Activated CD8-positive, alpha-beta memory T cell treated with anti-CD3 and anti-CD28 coated beads for 1 hour (primary cell): ENCODE measurements around the gene TLL1.

ENCODE experiments used
- DNase-seq, 2 donors: peaks; one replicate each; pipeline ENCODE4 v3.0.0-alpha.2; 2020; ENCODE audit warnings: low read depth in 1 of 2; ENCODE audit errors: extremely low read depth in 1 of 2

The TLL1 gene

DNA sequence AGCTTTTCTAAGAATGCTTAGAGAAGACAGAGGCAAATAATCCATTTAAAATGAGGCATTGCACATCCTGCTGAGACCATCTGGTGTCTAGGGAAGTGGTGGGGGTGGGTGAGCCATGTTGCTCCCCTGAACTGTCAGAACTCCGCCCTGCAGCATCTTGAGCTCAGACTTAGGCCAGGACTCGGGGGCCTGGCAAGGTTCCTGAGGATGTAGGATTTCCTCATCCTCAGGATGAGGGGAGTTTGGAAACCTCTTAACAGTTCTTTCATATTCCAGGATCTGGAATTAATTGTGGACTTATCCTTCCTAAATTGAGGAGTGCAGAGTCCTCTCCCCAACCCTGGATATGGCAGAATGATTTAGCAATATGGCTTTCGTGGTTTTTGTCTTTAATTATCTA, 6.6 kb downstream of the TLL1 start:
- DNase-seq = no peak

DNA sequence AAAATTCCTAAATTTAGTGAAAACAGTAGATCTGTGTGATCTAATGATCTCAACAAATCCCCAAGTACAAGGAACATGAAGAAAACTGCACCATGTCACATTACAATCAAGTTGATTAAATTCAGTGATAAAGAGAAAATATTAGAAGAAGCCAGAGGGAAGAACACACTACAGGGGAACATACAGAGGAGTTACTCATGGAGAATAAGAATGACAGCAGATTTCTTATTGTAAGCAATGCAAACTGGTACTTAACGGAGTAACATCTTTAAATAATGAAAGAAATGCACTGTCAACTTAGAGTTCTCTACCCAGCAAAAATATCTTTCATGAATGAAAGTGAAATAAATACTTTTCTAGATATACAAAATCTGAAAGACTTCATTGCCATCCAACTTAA, 21.1 kb downstream of the TLL1 start:
- DNase-seq = no peak

- DNase-seq = no peak
Measured at GRCh38 chr4:165905405-165906027, 32.5 kb downstream of the TLL1 start.

- no peak for DNase-seq
Measured at GRCh38 chr4:165906272-165906671, 33.2 kb downstream of the TLL1 start.

DNA sequence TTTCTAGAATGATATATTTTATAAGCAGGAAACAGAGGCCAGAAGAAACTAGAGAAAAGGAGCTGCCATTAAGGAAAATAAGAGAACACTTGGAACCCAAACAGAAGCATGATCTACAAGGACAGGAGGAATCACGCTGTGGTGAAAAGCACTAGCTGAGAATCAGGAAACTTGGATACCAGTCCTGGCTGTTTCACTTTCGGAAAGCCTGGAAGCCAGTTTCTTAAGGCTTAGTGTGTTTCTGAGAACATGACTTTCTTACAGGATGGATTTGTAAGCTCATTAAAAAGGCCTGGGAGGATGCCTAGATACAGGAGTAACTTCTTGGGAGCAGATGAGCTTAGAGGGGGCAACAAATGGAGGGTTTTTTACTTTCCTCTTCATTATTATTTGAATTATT, 36.9 kb downstream of the TLL1 start:
- no peak for DNase-seq

- DNase-seq = no peak
Measured at GRCh38 chr4:165915215-165915614, 42.2 kb downstream of the TLL1 start.

- no peak for DNase-seq
Measured at GRCh38 chr4:165921546-165921945, 48.5 kb downstream of the TLL1 start.

- DNase-seq = no peak
Measured at GRCh38 chr4:165922747-165923146, 49.7 kb downstream of the TLL1 start.

GRCh38 chr4:165926307-165926706, 53.3 kb downstream of the TLL1 start:
- no peak for DNase-seq

DNA sequence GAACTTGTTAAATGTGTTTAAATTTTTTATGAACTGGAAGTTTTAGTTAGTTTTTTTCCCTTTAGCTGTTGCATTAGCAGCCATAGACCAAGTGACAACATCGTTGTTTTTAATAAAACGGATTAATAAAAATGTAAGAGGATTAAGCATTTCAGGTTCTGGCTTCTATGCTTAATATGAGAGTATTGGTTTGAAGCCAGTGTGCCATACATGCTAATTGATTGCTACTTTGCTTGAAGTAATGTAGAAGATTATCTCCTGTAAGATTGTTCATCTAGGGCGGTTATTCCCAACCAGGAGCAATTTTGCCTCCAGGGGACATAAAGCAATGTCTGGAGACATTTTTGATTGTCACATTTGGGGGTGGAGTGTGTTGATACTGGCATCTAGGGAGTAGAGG, 54.3 kb downstream of the TLL1 start:
- no peak for DNase-seq

DNA sequence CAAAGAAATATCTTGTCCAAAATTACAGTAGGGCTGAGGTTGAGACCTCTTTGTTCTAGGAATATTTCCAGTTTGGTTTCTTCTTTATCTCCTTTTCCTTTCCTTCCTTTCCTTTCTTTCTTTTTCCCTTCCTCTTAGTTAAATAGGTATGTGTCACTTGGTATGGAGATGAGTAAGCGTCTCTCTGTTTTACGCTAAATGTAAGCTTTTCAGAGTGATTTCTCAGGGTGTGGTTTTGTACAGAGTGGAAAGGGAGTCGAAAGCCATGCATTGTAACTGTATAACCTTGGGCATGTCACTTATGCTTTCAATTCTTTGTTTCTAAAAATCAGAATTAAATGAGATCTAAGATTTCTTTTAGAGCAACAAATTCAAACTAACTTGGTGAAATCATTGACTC, 54.8 kb downstream of the TLL1 start:
- DNase-seq = no peak

DNA sequence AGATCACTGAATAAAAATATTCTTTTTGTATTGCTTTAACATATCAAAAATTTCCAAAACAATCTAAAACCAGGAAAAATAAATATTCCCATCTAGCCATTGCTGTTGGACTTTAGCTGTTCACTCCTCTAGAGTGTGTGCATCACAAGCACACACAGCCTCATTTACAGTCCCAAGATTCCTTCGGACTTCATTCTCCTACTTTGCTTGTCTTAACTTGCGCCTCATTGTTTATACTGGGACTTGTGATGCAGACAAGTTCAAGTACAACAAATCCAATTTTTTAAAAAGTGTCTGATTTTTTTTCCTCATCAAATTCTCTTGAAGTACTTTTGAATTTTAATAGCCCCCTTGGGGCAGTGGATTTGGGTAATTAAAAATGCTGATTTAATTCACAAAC, 55.6 kb downstream of the TLL1 start:
- DNase-seq = no peak

- DNase-seq = no peak
Measured at GRCh38 chr4:165929662-165930061, 56.6 kb downstream of the TLL1 start.

- no peak for DNase-seq
Measured at GRCh38 chr4:165931741-165932140, 58.7 kb downstream of the TLL1 start.

- no peak for DNase-seq
Measured at GRCh38 chr4:165944900-165945299, 71.9 kb downstream of the TLL1 start.

DNA sequence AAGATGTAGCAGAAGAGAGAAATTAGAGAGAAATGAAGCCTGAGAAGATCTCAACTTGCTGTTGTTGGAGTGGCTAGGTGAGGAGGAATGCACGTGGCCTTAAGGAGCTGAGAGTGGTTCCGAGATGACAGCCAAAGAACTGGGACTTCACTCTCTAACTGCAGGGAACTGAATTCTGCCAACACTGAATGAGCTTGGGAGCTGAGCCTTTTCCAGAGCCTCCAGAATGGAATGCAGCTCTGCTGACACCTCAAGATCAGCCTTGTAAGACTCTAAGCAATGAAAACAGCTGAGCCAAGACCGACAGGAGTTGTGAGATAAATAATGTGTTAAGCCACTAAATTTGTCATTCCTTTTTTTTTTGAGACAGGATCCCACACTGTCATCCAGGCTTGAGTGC, 73.0 kb downstream of the TLL1 start:
- no peak for DNase-seq

DNA sequence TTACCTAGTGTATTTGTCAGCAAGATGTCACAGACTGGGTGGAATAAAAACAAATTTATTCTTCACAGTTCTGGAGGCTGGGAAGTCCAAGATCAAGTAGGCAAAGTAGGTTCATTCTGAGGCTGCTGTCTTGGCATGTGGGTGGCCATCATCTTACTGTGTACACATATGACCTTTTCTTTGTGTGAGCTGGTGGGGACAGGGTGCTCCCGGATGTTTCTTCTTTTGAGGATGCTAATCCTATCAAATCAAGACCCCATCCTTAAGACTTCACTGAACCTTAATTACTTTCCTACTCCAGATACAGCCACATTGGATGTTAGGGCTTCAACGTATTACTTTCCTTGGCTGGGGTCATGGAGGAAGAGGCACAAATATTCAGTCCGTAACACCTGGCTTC, 74.0 kb downstream of the TLL1 start:
- no peak for DNase-seq

DNA sequence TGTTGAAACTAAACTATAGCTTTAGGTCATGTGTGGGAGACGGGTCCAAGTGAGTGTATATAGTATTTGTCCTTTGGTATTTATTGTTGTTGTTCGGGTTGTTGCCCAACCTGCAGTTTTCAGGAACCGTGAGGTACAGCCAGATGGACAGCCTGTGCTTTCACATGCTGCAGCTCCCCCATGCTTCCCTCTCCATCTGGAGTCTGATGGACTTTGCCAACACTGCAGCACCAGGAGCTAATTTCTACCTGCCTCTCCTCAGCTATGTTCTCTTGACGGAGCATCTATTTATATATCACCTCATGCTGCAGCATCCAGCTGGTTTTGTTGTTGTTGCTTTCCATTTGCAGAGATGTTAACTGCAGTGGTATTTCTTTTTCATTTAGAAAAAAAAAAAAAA, 80.1 kb downstream of the TLL1 start:
- DNase-seq = no peak

DNA sequence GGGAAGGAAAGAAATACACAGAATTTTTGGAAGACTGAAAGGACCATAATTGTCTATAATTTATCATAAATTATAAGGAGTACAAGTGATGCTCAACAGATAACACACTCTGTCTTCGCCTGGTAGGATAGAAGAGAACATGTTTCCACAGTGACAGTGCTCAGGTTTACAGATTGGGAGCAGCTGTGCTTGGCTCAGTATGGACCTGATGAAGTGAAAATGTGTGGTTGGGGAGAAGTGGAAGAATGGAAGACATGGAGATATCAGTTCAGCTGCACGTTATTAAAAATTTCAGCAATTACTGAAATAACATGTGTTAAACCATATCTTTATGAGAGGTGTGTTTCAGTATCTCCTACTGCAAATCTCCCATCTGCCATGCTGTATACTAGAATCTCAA, 90.6 kb downstream of the TLL1 start:
- no peak for DNase-seq

DNA sequence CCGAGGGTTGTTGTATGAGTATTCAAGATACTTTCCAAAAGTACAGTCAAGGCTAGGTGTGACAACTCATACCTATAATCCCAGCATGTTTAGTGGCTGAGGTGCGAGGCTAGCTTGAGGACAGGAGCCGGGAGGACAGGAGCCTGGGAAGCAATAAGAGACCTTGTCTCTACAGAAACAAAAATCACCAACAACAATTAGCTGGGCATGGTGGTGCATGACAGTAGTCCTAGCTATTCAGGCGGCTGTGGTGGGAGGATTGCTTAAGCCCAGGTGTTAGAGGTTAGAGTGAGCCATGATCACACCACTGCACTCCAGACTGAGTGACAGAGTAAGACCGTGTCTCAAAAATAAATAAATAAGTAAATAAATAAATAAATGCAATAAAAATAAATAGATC, 91.6 kb downstream of the TLL1 start:
- no peak for DNase-seq

DNA sequence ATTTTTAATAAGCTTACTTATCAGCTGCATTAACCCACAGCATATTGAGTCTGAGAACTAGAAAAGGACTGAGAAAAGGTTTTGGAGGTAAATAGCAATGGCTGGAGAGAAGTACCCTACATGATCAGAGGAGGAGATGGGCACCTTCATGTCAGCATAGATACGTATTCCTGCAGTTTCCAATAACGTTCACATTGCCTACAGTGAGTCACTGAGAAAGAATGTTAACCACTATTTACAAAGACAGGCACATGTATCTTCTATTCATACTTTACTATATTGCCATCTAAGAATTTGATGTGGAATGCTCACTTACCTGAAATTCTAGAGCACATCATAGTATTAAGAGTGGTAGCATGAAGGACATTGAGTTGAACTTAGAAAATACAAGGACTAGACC, 92.5 kb downstream of the TLL1 start:
- no peak for DNase-seq

GRCh38 chr4:165966833-165967232, 93.8 kb downstream of the TLL1 start:
- DNase-seq = no peak

DNA sequence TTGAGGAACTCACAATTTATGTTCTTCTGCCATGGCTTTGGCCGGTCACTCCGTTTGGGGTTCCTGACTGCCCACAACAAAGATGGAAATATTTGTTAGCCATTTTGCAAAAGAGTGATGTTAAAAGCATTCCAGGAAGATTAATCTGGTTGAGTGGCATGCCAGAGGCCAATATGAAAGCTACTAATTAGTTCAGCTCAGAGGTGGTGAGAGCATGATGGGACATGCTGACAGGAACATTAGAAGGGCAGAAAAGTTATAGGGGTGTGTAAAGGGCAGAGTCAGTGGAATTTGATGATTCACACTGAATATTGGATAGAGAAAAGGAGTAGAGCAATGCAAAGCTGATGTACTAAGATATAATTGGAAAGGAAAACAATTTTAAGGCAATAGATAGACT, 94.4 kb downstream of the TLL1 start:
- no peak for DNase-seq
